ENCODE results near the gene KIAA0232.
"Not testable (repeated sequence)": the region's sequence is repeated elsewhere in the genome, so short reads cannot be mapped to it uniquely, and the experiment has no call there.

KIAA0232 gene

GRCh38 chr4:6900956-6901355, 118.4 kb downstream of the KIAA0232 start:
- DNase-seq (ENCODE audit: low read depth): no peak

GRCh38 chr4:6901669-6902317, 119.3 kb downstream of the KIAA0232 start:
- no peak overlapping the region for H3K4me3 ChIP-seq (ENCODE audit: low read depth, low read length)
- DNase-seq (ENCODE audit: low read depth): no peak
- TF ChIP-seq CTCF (IDR thresholded peaks at IDR 0.05; ENCODE audit: insufficient read depth, low read depth, low read length, missing control alignments): no peak

More at GRCh38 chr4:6900956-6901355, 118.4 kb downstream of the KIAA0232 start:
- no peak overlapping the region for H3K4me3 ChIP-seq (ENCODE audit: low read depth, low read length)
- TF ChIP-seq CTCF (IDR thresholded peaks at IDR 0.05; ENCODE audit: insufficient read depth, low read depth, low read length, missing control alignments): no peak

- DNase-seq (ENCODE audit: low read depth): no peak
- no peak for TF ChIP-seq CTCF (IDR thresholded peaks at IDR 0.05; ENCODE audit: insufficient read depth, low read depth, low read length, missing control alignments)
- H3K4me3 ChIP-seq (ENCODE audit: low read depth, low read length): no peak overlapping the region
These were observed 120.0 kb downstream of the KIAA0232 start for GRCh38 chr4:6902318-6903042.

GRCh38 chr4:6905516-6906445, 123.3 kb downstream of the KIAA0232 start:
- no peak for TF ChIP-seq CTCF (IDR thresholded peaks at IDR 0.05; ENCODE audit: insufficient read depth, low read depth, low read length, missing control alignments)
- no peak for DNase-seq (ENCODE audit: low read depth)
- no peak overlapping the region for H3K4me3 ChIP-seq (ENCODE audit: low read depth, low read length)

- not testable (repeated sequence) for H3K4me3 ChIP-seq (ENCODE audit: low read depth, low read length); DNase-seq (ENCODE audit: low read depth)
These were observed 124.0 kb downstream of the KIAA0232 start for GRCh38 chr4:6906486-6906885.

GRCh38 chr4:6907658-6908191, 125.2 kb downstream of the KIAA0232 start:
- no peak overlapping the region for H3K4me3 ChIP-seq (ENCODE audit: low read depth, low read length)
- DNase-seq (ENCODE audit: low read depth): peak; percentile 19
- peak; percentile 15 for TF ChIP-seq CTCF (IDR thresholded peaks at IDR 0.05; ENCODE audit: insufficient read depth, low read depth, low read length, missing control alignments)
